ENCODE results near the gene SMG6.

The SMG6 gene

DNA sequence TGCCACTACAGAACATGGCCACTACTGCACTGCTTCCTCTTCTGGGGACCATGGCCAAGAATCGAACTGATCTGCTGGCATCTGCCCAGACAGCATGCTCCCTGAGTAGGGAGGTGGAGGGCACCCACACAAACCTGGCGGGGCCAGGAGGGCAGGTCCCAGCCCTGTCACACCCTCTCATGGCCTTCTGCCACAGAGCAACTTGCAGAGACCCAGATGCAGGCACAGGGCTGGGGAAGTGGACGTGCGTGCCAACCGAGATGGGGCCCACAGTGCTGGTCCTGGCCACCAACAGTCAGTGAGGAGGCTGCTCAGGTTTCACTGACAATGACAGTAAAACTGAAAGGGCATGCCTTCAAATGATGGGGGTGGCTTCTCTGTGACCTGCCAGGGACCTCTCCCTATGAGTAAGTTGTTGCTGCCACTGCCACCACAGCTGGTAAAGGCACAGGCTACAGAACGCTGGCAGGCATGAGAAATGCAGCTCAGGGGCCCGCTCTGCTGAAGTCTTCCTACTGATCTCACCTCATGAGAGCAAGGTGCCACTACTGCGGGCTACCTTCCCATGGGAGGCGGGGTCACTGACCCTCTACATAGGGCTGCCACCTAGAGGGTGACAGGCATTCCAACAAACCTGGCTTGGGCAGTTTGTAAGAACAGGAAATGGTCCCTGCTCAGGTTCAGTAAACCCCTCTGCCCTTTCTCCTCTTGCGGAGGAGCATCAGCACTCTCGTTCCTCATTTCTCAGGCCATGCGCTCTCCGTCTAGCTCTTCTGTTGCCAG lies 233.2 kb downstream of the SMG6 start:
- DNase-seq: peak; percentile 87

DNA sequence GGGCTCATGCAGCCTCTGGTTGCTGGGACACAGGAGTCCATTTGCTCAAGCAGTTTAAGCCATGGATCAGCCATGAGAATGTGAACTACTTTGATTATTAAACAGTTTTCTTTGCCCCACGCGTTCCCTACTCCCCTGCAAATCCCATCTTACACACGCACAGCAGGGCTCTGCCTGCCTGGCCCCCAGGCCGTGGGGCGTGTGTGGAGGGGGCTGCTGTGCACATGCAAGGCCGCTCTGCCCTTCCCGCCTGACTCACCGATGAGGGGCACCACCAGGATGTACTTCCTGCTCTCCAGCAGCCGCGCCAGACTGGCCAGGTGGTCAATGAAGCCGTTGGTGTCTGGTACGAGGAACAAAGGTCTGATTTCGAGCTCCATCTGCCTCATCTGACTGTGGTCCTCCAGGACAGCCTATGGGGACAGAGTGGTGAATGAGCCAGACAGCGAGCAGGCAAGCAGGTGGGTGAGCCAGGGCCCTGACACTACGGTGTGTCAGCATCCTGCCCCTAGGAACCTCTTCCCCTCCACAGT lies 235.0 kb downstream of the SMG6 start:
- peak; percentile 68 for DNase-seq

DNA sequence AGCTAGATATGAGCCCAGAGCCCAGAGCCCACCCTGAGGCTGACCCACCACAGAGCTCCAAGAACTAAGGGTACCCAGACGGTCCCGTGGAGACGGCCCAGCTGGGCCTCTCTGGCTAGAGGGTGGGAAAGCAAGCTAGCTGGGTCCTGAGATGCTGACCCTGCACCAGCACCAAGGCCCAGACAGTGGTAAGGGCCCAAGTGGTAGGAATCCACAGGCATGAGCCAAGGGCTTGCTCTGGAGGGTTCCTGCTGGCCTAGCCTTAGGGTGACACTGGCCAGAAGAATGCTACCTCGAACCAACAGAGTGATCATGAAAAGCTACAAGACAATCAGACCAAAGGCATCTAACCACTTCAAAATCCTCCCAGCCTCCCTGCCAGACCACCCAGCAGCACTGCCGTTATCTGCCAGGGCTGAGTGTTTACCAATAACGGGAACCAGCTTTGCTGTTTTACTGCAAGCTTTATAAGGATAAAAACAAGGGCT lies 235.5 kb downstream of the SMG6 start:
- no peak for DNase-seq

DNA sequence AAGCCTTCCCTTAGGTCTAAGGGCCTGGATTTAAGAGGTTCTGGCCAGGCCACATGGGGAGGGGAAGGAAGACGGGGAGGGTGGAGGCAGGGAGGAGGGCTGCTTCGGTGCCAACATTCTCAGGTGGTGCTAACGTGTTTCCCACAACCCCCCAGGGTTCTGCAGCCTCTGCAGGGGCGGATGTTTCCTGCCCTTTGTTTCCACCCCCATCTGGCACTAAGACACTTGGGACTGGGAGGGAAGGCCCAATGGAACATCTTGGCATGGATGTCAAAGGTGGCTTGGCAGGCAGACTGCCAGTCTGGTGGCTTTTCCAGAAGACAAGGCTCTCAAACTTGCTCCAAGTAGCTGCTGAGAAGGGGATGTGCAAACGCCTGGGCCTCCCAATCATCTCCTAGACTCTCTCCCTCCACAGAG lies 236.0 kb downstream of the SMG6 start:
- DNase-seq: no peak

DNA sequence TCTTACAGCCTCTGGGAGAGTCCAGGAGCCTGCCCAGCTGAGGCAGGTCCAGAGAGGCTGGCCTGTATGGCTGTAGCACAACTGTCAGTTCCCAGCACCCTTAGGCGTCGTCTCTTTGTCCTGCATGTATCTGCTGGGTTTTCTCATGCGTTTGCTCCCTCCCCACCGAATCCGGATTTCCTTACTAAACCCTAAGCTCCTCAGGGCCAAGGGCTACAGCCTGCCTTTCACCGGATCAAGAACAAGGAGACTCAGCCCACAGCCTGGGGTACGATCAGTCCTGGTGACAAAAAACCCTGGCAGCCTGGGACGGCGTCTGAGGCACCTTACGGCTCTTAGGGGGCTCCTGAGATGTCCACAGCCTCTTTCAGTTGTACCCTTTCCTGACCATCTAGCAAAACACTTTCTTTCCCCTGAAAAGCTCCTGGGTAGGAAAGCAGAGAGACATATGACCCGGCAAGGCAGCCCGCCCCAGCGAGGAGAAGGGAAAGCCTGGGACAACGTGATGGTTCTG lies 236.5 kb downstream of the SMG6 start:
- DNase-seq: no peak

DNA sequence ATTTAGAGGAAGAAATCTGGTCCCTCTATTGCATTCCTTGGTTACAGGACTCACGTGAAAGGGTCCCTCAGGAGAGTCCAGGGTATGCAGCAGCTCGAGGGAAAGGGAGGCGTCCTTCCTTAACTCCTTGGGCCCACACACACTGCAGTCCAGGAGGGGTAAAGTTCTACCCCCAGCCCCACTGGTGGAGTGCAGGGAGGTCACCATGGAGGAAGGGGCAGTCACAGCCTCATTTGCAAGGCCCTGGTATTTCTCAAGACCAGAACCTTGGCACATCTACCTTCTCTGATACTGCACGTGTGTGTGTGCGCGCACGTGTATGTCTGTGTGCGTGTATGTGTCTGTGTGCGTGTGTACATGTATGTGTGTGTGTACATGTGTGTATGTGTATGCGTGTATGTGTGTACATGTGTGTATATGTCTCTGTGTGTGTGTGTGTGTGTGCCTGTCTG lies 237.6 kb downstream of the SMG6 start:
- no peak for DNase-seq

DNA sequence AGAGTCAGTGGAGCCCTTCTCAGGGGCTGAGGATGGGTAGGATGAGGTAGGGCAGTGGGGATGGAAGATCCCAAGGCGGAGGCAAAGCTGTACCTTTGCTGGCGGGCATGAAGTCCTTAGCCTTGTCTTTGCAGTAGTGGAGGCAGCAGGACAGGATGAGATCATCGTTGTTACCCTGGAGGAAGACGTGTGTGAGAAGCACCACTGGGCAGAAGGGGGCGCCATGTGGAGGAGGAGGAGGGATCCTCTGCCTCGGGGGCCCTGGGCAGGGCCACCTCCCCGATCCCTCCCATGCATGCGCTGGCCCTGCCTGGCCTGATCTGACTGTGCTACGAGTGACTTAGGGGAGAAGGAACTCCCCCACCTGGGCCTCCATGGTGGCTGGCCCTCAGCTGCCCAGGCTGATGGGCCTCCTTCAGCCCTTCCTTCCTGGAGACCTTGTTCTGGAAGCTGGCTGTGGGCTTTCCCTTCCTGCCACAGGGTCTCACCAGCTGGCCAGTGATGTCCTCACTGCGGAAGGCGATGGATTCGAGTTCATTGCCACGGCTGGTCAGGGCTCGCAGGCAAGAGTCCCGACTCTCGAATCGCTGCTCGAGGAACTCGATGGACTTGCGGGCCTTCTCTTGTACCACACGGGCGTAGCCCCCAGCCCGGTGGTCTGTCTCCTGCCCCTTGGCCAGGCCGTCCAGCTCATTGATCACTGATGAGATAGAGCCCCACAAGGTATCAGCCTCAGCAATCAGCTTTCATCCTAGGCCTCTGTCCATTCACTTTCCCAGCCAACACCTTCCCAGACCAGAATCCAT lies 238.4 kb downstream of the SMG6 start:
- peak; percentile 87 for DNase-seq

DNA sequence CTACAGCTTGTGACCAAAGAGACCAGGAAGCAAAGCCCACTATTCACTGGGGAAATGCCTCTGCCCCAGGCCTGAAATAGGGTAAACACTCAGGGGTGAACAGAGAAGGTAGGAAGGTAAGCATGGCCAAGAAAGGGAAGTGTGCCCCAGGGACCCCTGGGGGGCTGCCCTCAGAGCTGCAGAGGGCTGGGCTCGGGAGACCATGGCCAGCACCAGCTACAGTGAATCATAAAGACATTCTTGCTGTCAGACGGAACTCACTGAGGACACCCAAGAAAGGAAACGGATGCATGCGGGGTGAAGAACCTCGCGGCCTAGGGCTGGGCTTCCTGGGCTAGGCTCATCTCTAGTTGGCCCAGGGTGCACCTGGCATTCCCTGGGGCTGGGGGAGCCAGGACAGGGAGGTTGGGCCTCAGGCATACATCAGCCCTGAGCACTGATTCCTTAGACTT lies 239.0 kb downstream of the SMG6 start:
- DNase-seq: no peak

DNA sequence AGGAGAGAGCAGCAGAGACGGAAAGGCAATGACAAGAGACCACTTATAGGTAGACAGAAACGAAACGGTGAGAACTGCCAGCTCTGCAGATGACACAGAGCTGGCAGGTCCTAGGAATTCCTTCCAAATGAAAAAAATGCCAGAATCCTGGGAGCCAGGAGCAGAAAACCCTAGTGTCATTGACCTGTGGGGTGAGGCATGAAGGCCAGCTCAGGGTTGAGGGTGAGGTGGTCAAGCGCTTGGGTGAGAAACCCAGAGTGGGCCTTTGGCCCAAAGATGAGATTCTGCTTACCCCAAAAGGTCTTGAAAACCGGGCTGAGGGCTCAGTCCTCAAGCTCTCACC lies 239.5 kb downstream of the SMG6 start:
- no peak for DNase-seq

DNA sequence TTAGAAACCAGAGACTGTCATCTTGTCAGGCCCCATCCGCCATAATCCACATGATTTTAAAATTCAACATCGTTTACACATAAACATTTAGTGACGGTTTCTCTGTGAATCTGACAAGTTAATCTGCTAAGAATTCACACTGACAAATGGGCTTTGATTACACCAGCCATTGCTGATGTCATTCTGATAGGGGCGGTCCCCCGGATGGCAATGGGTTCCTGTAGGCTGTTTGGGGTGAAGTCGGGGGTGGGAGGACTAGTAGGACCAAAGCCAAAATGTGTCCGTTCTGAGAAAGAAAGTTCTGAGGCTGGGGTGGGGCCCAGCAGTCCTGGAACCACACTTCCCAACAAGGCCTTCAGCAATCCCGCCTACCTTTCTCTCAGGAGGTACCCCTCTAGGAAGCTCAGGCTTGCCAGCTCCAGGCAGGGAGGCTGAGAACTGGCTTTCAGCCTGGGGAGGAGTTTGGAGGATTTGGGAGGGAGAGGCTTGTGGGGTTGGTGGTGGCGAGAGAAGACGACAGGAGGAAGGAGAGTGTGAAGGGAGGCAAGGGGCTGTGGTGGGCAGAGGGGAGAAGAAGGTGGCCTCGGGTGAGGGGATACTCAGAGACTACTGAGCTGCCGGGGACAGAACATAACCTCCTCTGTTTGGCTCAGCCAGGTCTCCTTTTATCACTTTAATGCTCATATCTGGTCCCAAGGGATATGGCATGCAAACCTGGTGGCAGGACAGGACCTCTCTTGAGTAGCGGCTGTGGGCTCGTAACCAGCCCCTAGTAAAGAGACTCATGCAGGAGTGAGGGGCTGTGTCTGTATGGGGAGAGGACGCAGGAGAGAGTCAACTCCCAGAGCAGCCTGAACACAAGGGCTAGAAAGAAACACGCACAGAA lies 240.1 kb downstream of the SMG6 start:
- DNase-seq: no peak

DNA sequence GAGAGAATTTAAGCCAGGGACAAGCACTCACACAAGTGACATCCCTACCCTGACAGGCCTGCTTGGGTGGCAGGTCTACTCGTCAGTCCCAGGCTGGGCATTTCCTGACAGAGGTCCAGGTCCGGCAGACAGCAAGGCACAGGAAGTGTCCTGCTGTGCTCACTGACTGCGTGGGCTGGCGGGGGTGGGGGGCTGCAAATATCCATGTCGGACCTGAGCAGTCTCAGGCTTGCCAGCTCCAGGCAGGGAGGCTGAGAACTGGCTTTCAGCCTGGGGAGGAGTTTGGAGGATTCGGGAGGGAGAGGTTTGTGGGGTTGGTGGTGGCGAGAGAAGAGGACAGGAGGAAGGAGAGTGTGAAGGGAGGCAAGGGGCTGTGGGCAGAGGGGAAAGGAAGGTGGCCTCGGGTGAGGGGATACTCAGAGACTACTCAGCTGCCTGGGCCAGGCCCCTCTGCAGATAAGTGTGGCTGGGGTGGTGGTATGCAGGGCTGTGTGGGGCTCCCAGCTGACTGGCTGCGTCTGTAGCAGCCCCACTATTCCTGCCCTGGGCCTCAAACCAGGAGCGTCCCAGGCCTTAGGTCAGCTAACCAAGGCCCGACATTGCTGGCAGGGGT lies 240.9 kb downstream of the SMG6 start:
- DNase-seq: no peak

DNA sequence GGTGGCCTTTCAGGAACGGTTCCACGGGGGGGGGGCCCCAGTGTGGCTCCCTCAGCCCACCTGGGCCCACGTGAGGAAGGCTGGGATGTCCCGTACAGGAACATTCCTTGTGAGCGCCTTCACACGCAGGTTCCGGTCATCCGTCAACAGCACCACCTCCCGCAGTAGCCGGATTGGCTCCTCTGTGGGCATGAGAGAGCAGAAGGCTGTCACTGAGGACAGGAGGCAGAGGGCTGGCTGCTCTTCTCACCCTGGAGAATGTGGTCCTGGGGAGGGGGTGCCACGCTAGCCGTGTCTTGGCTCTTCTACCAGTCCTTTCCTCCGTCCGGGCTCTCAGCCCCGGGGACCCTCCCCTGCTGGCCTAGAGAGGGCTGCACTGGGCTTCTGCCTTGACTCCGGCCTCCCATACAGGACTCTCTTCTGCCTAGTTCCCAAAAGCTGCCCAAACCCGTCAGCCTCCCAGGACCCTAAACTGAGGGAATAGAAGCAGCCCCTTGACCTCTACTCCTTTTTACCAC lies 242.1 kb downstream of the SMG6 start:
- DNase-seq: no peak

DNA sequence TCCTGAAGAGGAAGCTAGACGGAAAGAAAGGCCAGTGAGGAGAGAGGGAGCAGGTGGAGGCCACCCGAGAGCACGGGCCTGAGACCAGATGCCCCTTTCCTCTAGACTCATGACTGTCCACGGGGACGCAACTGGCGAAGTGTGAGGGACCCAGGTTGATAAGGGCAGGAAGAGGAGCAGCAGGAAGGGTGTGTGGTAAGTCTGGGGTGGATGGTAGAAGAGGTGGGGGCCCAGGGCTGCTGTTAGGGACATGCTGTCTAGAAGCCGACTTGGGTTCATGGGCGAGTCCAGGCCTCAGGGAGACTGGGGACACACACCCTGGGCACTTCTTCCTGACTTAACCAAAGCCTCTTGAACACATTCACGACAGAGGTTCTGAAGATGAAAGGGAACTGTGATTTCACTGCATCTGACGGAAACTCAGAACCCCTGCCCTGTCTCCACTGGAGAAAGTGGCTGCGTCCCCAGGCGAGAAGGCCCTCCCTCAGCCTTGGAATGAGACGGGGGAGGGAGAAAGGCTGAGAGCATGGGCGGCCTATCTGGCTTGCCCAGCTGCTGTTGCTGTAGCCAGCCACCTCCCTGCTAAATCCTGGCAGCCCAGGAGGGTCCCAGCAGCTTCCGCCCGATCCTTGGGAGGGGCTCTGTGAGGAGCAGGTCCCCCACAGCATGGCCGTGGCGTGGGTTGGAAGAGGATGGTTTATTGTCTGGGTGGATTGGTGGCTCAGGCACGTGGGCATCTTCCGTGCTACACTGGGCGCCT lies 242.7 kb downstream of the SMG6 start:
- no peak for DNase-seq

DNA sequence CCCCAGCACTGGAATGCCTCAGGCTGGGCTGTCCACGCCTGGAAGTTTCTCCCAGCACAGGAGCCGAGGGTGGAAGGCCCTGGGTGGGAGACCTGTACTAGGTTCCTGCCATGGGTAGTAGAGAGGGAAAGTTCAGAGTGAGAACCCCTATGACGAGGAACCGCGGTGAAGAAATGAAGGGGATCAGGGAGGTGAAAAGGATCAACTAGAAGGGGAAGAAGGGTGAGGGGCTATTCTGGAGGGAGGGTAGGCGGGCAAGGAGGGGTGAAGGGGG lies 243.3 kb downstream of the SMG6 start:
- no peak for DNase-seq

DNA sequence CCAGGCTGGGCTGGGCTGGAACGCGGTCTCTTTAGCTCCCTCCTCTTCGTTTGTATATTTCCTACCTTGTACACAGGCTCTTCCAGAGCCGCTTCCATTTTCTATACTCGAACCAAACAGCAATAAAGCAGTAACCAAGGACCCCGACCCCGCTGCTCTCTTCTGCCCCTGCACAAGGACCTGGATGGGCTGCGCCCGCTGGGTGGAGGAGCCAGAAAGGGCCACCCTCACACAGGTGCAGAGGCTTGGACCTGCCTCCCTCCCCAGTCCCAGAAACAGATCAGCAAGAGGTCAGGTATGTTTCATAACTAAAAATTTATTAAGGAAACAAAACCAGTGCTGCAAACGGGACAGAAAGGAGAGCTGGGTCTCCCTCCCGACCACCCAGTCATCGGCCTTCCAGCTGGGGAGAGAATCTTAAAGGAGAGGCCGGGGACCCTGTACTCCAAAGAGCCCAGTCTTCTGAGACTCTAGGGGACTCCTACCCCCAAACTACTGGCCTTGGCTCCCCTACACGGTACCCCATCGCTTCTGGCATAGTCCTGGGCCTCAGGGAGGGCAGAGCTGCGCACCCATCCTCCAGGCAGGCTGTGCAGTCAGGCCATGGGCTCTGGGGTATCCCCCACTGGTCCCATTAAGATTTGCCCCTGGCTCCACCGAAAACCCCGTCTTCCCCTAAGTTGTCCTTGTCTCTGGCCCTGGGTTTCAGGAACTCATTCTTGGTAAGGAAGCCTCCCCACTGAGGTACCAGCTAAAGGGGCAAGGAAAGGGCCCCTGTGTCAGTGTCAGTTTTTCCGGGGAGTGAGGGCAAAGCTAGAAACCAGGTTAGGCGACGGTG lies 243.8 kb downstream of the SMG6 start:
- DNase-seq: no peak

DNA sequence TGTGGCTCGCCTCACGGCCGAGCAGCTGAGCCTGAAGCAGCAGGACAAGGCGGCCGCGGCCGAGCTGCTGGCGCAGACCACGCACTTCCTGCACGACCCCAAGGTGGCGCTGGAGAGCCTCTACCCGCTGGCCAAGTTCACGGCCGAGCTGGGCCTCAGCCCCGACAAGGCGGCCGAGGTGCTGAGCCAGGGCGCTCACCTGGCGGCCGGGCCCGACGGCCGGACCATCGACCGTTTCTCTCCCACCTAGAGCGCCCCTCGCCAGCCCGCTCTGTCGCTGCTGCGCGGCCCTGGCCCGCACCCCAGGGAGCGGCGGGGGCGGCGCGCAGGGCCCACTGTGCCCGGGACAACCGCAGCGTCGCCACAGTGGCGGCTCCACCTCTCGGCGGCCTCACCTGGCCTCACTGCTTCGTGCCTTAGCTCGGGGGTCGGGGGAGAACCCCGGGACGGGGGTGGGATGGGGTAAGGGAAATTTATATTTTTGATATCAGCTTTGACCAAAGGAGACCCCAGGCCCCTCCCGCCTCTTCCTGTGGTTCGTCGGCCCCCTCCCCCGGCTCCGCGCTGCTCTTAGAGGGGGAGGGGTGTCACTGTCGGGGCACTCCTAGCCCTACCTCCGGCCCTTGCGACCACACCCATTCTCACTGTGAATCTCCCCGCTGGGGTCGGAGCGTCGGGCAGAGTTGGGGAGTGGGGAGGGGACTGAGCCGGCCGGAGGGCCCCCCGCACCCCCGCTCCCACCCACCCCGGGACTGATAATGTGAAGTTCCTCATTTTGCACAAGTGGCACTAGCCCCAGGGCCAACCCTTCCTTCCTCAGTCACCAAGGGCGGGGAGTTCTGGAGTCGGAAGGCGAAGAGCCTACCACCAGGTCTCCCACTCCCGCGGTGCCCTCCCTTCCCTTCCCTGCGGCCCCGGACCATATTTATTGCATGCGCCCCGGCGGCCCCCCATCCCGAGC lies 244.7 kb downstream of the SMG6 start:
- DNase-seq: peak; percentile 81

DNA sequence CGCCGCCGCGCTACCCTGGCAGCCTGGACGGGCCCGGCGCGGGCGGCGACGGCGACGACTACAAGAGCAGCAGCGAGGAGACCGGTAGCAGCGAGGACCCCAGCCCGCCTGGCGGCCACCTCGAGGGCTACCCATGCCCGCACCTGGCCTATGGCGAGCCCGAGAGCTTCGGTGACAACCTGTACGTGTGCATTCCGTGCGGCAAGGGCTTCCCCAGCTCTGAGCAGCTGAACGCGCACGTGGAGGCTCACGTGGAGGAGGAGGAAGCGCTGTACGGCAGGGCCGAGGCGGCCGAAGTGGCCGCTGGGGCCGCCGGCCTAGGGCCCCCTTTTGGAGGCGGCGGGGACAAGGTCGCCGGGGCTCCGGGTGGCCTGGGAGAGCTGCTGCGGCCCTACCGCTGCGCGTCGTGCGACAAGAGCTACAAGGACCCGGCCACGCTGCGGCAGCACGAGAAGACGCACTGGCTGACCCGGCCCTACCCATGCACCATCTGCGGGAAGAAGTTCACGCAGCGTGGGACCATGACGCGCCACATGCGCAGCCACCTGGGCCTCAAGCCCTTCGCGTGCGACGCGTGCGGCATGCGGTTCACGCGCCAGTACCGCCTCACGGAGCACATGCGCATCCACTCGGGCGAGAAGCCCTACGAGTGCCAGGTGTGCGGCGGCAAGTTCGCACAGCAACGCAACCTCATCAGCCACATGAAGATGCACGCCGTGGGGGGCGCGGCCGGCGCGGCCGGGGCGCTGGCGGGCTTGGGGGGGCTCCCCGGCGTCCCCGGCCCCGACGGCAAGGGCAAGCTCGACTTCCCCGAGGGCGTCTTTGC lies 245.6 kb downstream of the SMG6 start:
- DNase-seq: no peak

DNA sequence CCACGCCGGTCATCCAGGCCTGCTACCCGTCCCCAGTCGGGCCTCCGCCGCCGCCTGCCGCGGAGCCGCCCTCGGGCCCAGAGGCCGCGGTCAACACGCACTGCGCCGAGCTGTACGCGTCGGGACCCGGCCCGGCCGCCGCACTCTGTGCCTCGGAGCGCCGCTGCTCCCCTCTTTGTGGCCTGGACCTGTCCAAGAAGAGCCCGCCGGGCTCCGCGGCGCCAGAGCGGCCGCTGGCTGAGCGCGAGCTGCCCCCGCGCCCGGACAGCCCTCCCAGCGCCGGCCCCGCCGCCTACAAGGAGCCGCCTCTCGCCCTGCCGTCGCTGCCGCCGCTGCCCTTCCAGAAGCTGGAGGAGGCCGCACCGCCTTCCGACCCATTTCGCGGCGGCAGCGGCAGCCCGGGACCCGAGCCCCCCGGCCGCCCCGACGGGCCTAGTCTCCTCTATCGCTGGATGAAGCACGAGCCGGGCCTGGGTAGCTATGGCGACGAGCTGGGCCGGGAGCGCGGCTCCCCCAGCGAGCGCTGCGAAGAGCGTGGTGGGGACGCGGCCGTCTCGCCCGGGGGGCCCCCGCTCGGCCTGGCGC lies 246.3 kb downstream of the SMG6 start:
- no peak for DNase-seq
